GM18505 (cell line): ENCODE results near the gene GNAQ.
A peak's percentile ranks its signal among the peaks of the same experiment; 100 is the strongest.

Experiments used
- ATAC-seq: cut with Tn5 transposase; IDR thresholded peaks from one replicate; pipeline ENCODE4 v1.9.1; 2021; ENCODE audit not compliant: unreplicated experiment
- POLR2A ChIP-seq: IDR thresholded peaks from 4 replicates; pipeline ENCODE4 v1.6.1; 2011; ENCODE audit warnings: borderline replicate concordance; ENCODE audit not compliant: insufficient read depth, insufficient read length; ENCODE audit errors: extremely low read depth

Gene GNAQ

GRCh38 chr9:77854258-77854915, 177.2 kb downstream of the GNAQ start:
- no peak for ATAC-seq
- TF ChIP-seq POLR2A: no peak

DNA sequence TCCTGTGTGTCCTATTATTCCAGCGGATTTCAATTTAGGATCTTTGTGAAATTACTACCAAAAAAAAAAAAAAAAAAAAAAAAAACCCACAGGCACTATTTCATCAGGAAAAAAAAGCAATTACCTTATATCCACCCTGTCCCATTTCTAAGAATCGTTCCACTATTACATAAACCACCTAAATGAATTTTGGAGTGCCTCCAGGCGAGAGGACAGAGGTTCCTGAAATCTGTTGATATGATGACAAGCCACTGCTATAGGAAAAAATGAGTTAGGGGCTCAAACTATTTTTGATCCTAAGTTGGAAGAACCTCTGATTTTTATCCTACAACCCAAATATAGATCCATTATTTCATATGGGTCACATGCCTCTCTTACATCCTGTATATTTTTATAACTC, 177.9 kb downstream of the GNAQ start:
- no peak for ATAC-seq
- TF ChIP-seq POLR2A: no peak

GRCh38 chr9:77851882-77852595, 179.6 kb downstream of the GNAQ start:
- TF ChIP-seq POLR2A: no peak
- ATAC-seq: no peak

- no peak for TF ChIP-seq POLR2A
- no peak for ATAC-seq
These were observed 182.7 kb downstream of the GNAQ start for GRCh38 chr9:77848897-77849296.

GRCh38 chr9:77848404-77848803, 183.2 kb downstream of the GNAQ start:
- no peak for ATAC-seq
- no peak for TF ChIP-seq POLR2A

DNA sequence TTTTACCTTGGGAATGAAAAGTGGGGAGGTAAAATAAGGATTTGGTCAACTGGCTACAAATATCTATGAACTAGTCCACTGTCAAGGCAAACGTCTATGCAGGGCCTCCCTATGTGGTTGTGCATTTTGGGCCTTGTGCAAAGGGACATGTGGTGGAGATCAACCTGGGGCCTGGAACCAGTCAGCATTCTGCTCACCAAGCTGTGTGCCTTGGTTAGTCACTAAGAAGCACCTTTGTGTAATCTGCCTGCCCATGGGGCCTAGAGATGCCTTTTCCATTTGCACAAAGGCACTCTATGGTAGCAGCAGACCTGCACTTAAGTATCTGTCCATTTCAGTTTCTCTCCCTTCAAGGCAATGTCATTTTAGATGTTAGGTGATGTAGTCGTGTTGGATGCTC, 184.0 kb downstream of the GNAQ start:
- no peak for ATAC-seq
- no peak for TF ChIP-seq POLR2A

DNA sequence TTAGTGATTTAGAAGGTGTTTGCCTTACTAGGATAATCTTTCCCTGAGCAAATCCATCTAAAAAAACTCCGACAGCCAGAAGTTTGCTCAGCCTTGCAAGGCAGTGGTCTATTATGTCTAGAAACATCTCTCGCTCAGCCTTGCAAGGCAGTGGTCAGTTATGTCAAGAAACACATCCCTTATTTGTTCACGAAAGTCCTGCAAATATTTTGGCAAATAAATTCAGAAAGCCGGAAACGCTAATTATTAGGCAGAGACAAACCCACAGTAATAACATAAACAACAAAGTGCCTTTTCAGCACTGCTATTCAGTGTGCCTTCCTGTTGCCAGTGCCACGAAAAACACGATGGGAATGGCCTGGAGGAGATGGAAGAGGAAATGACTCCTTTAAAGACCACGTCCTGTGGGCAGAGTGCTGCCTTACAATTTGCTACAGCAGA, 184.5 kb downstream of the GNAQ start:
- TF ChIP-seq POLR2A: no peak
- ATAC-seq: no peak

DNA sequence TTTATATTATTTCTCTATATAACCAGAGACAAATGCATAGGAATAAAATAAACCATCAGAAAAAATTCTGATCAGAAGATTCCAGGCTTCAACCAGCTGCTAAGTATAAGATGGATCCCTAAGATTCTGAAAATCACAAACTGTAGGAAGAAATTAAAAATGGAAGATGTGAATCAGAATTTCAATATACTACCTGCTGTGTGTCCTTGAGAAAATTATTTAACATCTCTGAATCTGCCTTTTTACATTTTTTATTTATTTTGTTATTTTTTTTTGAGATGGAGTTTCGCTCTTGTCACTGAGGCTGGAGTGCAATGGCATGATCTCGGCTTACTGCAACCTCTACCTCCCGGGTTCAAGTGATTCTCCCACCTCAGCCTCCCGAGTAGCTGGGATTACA, 187.2 kb downstream of the GNAQ start:
- TF ChIP-seq POLR2A: no peak
- ATAC-seq: no peak

GRCh38 chr9:77843871-77844155, 187.8 kb downstream of the GNAQ start:
- TF ChIP-seq POLR2A: no peak
- ATAC-seq: no peak

- TF ChIP-seq POLR2A: no peak
- ATAC-seq: no peak
These were observed 188.3 kb downstream of the GNAQ start for GRCh38 chr9:77843076-77843870.

DNA sequence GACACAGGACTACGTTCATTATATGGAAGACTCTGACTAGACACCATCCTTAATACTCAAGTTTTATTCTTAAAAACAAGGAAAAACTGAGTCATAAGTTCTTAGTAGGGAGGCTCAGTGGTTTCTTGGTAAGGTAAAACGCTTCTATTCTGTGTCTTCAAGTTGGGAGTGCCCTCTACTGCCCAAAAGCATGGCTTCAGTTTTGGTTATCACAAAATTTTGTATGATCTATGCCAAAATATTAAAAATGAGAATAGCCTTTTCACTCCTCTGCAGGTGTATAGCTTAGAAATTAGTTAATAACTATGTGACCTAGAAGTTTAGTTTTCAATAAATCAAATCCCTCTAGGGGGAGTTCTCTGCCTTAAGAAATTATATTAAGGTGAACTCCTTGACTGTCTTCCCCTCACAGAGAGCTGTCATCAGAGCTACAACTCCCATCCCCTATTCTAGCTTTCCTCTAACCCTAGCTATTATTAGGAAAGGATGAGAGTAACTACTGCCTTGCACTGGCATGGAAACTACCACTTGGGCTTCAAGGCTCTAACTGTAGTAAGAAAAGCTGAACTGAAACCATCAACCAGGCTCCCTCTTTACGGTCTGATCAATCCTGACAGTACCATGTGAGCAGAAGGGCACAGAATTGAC, 189.7 kb downstream of the GNAQ start:
- no peak for TF ChIP-seq POLR2A
- ATAC-seq: peak; percentile 89

GRCh38 chr9:77839459-77840140, 192.0 kb downstream of the GNAQ start:
- ATAC-seq: no peak
- no peak for TF ChIP-seq POLR2A

DNA sequence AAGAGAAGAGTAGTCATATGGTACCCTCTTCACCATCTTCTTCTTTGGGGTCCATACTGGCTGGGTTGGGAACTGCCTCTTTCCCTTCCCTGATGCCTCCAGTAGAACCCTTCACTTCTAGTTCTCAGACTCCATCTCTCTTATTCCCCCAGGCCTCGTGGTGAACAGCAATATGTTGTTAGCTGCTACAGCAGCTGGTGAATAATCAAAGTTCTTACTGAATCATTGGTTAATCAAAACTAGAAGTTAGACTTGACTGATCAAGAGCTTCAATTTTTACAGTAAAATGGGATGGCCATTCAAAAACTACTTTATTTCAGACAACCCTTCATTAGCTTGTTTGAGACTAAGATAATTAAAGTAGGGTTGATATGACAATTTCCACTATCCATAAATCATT, 192.6 kb downstream of the GNAQ start:
- no peak for TF ChIP-seq POLR2A
- no peak for ATAC-seq
